HG03460 (cell line): ENCODE results near the gene ZBP1.
"Not testable (repeated sequence)": the region's sequence is repeated elsewhere in the genome, so short reads cannot be mapped to it uniquely, and the experiment has no call there.

Source experiments
- ATAC-seq: cut with Tn5 transposase; IDR thresholded peaks from one replicate; pipeline ENCODE4 v1.9.1; 2021; ENCODE audit not compliant: unreplicated experiment

The ZBP1 gene

GRCh38 chr20:57647933-57648785 lies 27.9 kb upstream of the ZBP1 start:
- no peak for ATAC-seq

GRCh38 chr20:57647006-57647932 lies 27.0 kb upstream of the ZBP1 start:
- no peak for ATAC-seq

DNA sequence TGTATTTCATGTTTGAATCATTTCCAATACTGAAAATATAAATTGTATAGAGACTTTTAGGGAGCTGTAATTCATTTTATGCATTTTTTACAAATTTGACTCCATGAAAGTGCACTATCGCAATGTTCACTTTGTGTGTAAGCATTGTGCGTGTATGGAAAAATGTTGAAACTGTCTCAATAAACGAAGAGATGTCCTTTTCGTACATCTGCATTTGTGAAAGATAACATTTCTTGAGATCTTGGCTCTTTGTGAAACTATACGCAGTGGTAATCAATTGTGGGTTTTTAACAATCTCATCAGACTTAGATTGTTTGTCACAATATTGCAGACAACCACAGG lies 18.6 kb upstream of the ZBP1 start:
- ATAC-seq = no peak

- no peak for ATAC-seq
Observed at GRCh38 chr20:57638173-57638894, 18.1 kb upstream of the ZBP1 start.

DNA sequence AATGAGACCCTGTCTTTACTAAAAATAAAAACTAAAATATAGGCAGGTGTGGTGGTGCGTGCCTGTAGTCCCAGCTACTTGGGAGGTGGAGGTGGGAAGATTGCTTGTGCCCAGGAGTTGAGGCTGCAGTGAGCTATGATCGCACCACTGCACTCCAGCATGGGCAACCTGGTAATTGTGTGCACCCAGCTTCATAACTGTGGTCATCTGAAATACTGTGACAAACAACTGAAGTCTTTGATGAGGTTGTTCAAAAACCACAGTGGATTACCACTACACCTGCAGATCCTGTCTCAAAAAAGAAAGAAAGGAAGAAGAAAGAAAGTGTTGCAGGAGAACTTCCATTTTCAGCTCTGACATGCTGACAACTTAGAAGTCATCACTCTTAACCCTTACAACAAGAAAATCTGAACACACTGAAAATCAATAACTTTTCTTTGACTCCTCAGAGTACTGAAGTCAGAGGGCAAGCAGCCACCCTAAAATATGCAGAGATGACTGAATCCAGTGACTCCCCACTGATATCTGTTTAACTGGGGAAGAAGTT lies 13.8 kb upstream of the ZBP1 start:
- ATAC-seq = no peak

- no peak for ATAC-seq
Observed at GRCh38 chr20:57632286-57632685, 12.1 kb upstream of the ZBP1 start.

GRCh38 chr20:57630061-57630460 lies 9.8 kb upstream of the ZBP1 start:
- no peak for ATAC-seq

GRCh38 chr20:57629491-57629901 lies 9.3 kb upstream of the ZBP1 start:
- ATAC-seq = not testable (repeated sequence)

DNA sequence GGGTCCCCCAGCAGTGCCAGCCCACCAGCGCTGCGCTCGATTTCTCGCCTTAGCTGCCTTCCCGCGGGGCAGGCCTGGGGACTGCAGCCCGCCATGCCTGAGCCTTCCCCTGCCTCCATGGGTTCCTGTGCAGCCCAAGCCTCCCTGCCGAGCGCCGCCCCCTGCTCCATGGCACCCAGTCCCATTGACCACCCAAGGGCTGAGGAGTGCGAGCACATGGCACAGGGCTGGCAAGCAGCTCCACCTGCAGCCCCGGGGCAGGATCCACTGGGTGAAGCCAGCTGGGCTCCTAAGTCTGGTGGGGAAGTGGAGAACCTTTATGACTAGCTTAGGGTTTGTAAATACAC lies 8.7 kb upstream of the ZBP1 start:
- ATAC-seq = not testable (repeated sequence)

DNA sequence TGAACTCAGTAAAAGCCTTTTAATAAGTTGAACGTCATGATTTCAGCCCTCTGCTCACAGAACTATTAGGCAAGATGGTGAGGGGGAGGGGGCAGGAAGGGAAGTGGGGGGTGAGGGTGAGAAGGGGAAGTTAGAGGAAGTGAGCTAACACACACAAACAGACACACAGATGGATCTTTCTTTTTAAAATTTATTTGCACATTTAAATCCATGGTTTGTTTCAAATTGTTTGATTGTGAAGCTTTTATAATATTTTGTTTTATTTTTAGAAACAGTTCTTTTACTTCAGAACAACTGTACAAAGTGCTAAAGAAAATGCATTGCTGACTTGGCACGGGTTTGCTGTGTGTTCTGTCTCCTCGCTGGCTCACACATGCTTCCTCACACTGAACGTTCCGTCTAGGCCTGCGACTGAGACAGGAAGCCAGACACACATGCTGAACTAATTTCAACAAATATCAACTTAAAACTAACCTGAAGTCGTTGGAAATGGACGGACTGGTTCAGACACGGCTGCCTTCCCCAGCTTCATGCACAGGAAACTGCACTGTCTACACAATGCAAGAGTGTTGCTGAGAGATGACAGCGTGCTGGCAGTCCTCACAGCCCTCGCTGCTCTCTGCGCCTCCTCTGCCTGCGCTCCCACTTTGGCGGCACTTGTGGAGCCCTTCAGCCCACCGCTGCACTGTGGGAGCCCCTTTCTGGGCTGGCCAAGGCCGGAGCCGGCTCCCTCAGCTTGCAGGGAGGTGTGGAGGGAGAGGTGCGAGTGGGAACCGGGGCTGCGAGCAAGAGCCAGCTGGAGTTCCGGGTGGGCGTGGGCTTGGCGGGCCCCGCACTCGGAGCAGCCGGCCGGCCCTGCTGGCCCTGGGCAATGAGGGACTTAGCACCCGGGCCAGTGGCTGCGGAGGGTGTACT lies 8.1 kb upstream of the ZBP1 start:
- ATAC-seq = no peak

DNA sequence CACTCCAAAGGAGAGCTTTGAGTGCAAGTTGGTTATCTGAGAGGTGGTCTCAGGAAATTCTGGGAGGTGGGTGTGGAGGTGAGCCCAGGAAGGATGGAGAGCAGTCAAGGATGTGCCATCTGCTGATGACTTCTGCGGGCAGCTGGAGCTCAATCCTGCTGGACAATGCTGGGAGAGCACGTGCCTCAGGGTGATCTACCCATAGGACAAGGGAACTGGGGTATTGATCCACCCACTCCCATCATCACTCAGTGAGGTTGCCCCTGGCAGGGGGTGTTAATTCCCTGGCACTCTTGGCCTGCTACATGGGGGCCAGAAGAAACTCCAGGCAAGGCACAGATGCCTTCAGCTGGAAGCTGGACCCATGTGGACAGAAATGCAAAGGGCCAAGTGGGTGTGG lies 7.1 kb upstream of the ZBP1 start:
- no peak for ATAC-seq

GRCh38 chr20:57625978-57626377 lies 5.8 kb upstream of the ZBP1 start:
- ATAC-seq = no peak

GRCh38 chr20:57625181-57625958 lies 5.1 kb upstream of the ZBP1 start:
- ATAC-seq = no peak

DNA sequence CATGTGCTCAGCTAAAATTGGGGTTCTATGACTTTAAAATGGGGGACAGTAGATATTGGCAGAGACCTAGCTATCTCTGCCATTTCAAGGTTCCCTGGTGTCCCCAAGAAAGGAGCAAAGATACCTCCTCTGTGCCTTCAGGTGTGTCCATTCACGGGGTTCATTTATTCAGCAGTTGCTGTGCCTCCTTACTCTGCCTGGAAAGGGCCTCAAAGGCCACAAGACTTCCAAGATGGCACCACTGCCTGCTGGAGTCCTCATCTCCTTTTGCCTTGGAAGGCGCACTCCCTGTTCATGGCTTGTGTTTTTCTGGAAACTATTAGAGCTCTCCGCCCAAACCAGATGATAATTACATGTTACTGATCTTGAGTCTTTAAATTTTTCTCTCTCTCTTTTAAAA lies 3.9 kb upstream of the ZBP1 start:
- no peak for ATAC-seq

GRCh38 chr20:57622579-57623381 lies 2.6 kb upstream of the ZBP1 start:
- ATAC-seq = no peak

DNA sequence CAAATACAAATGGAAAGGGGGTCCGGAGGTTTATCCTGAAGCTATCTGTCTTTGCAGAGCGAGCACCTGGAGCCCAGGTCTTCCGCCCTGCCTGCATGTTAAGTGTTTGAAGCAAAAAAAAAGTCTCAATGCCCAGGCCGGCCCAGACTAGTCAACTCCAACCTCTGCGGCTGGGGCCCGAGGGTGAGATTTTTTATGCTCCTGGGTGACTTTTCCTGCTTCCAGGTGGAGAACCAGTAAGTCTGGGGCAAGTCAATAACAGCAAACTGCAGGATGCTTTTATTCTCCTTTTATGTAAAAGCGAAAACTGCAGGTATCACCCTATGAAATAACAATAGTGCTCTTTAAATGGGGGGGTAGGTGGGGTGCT lies 2.0 kb upstream of the ZBP1 start:
- ATAC-seq = no peak

GRCh38 chr20:57621421-57622200 lies 1.4 kb upstream of the ZBP1 start:
- no peak for ATAC-seq

DNA sequence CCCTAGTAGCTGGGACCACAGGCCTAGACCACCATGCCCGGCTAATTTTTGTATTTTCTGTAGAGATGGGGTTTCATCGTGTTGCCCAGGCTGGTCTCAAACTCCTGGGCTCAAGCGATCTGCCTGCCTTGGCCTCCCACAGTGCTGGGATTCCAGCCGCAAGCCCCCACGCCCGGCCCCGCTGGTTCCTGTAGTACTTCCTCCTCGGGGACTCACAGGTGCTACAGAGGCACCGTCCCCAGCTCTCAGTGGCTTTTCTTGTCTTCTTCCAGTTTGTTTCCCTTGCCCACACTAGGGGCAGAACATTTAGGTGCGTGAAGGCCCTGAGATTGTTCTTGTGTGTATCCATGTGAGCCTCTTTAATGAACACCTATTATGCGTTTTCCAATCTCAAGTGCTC lies 773 bp upstream of the ZBP1 start:
- no peak for ATAC-seq
